Measurements from ENCODE around the gene MCF2L2. TPM values are rescaled to one million over a fixed set of nuclear protein-coding genes. Genes with fewer than 3 reads are reported as not detected.

The MCF2L2 gene
- total and polyA plus RNA-seq, 2 experiments from 2014 or later = 6.7 to 14.6 TPM

DNA sequence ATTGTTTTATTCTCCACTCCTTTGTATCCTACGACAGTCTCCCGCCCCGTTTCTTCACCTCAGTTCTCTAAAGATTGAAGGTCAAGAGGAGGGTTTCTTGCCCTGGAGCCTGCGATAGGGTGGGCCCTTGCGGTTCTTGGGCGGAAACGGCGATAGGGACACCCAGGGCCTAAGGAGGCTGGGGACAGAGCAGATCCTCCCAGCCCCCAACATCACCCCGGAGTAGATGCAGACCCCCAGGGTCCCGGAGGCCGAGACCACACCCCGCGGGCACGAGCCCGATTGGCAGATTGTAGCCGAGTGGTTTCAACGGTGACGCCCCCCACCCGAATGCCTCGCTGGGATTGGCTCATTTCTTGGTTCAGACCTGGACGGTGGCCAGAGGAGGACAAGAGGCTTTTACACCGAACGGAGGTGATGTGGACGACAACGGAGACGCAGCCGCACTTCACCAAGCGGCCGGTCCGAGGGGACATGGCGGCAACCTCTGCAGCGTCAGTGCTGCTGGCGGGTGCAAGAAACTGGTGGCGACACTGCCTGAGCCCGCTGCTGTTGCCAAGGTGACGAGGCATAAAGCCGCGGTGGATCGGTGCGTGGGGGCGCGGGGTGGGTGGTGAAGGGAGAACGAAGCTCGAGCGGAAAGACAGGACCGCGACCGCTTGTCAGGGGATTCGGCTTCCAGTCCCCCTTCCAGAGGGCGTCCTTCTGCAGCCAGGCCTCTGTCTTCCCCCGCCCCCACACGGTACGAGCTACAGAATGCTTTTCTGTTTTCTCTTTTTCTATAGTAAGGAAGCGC is 19.0 kb upstream of the MCF2L2 start:
- Mint-ChIP-seq H3K4me1 (peaks cover 9% of the 10 kb centered on the region; the same call in 2 of the 3 replicates), H3K27me3 (ENCODE audit: insufficient read depth, low read depth, poor library complexity) (peaks cover 5% of the 10 kb centered on the region), H3K9me3 (peaks cover 25% of the 10 kb centered on the region), H3K36me3 (ENCODE audit: low read depth) (peaks cover 18% of the 10 kb centered on the region), H3K27ac (peak overlapping the region; percentile 97), H3K4me3 (peak overlapping the region; percentile 99)
- DNase-seq (ENCODE audit: low spot score) (peak; percentile 98), ATAC-seq (peak; percentile 97)
- no peaks in the 10 kb centered on the region for H4K20me1 ChIP-seq (replicated peaks; ENCODE audit: insufficient read depth)
- peaks cover 33% of the 10 kb centered on the region for H3K79me2 ChIP-seq (replicated peaks; ENCODE audit: insufficient read depth)
- H3K36me3 ChIP-seq (ENCODE audit: insufficient read depth) = peaks cover 11% of the 10 kb centered on the region; the same call in 1 of the 2 replicates
- peak overlapping the region; percentile 95 for H2AFZ ChIP-seq
- no peaks in the 10 kb centered on the region for H3F3A ChIP-seq (replicated peaks; ENCODE audit: low read depth)
- H3K27me3 ChIP-seq (ENCODE audit: insufficient read depth) = no peaks in the 10 kb centered on the region
- TF ChIP-seq, protein P1, sequence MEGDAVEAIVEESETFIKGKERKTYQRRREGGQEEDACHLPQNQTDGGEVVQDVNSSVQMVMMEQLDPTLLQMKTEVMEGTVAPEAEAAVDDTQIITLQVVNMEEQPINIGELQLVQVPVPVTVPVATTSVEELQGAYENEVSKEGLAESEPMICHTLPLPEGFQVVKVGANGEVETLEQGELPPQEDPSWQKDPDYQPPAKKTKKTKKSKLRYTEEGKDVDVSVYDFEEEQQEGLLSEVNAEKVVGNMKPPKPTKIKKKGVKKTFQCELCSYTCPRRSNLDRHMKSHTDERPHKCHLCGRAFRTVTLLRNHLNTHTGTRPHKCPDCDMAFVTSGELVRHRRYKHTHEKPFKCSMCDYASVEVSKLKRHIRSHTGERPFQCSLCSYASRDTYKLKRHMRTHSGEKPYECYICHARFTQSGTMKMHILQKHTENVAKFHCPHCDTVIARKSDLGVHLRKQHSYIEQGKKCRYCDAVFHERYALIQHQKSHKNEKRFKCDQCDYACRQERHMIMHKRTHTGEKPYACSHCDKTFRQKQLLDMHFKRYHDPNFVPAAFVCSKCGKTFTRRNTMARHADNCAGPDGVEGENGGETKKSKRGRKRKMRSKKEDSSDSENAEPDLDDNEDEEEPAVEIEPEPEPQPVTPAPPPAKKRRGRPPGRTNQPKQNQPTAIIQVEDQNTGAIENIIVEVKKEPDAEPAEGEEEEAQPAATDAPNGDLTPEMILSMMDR (conservative IDR thresholded peaks at IDR 0.05; ENCODE audit: low read depth in 2 of 2) = peak in 1 of 2 experiments; percentile 12; a peak in 1 of 4 replicates
- TF ChIP-seq EZH2phosphoT487 (IDR thresholded peaks at IDR 0.05; ENCODE audit: unreplicated experiment) (no peak), POLR2AphosphoS5 (IDR thresholded peaks at IDR 0.05; ENCODE audit: low read depth) (peak; percentile 96), STAT1 (IDR thresholded peaks at IDR 0.05; ENCODE audit: unreplicated experiment) (no peak), NANOG (IDR thresholded peaks at IDR 0.05; ENCODE audit: borderline replicate concordance) (no peak), CREB1 (CRISPR knock-in tag; IDR thresholded peaks at IDR 0.05; ENCODE audit: low read depth) (no peak)
- TF ChIP-seq, protein P2, sequence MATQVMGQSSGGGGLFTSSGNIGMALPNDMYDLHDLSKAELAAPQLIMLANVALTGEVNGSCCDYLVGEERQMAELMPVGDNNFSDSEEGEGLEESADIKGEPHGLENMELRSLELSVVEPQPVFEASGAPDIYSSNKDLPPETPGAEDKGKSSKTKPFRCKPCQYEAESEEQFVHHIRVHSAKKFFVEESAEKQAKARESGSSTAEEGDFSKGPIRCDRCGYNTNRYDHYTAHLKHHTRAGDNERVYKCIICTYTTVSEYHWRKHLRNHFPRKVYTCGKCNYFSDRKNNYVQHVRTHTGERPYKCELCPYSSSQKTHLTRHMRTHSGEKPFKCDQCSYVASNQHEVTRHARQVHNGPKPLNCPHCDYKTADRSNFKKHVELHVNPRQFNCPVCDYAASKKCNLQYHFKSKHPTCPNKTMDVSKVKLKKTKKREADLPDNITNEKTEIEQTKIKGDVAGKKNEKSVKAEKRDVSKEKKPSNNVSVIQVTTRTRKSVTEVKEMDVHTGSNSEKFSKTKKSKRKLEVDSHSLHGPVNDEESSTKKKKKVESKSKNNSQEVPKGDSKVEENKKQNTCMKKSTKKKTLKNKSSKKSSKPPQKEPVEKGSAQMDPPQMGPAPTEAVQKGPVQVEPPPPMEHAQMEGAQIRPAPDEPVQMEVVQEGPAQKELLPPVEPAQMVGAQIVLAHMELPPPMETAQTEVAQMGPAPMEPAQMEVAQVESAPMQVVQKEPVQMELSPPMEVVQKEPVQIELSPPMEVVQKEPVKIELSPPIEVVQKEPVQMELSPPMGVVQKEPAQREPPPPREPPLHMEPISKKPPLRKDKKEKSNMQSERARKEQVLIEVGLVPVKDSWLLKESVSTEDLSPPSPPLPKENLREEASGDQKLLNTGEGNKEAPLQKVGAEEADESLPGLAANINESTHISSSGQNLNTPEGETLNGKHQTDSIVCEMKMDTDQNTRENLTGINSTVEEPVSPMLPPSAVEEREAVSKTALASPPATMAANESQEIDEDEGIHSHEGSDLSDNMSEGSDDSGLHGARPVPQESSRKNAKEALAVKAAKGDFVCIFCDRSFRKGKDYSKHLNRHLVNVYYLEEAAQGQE (IDR thresholded peaks at IDR 0.05; ENCODE audit: unreplicated experiment) = peak; percentile 23
- TF ChIP-seq, protein P3, sequence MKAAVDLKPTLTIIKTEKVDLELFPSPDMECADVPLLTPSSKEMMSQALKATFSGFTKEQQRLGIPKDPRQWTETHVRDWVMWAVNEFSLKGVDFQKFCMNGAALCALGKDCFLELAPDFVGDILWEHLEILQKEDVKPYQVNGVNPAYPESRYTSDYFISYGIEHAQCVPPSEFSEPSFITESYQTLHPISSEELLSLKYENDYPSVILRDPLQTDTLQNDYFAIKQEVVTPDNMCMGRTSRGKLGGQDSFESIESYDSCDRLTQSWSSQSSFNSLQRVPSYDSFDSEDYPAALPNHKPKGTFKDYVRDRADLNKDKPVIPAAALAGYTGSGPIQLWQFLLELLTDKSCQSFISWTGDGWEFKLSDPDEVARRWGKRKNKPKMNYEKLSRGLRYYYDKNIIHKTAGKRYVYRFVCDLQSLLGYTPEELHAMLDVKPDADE (IDR thresholded peaks at IDR 0.05) = peak; percentile 41; the same call in 1 of the 2 replicates
- H3K4me3 ChIP-seq = peak overlapping the region; percentile 94
- peaks cover 10% of the 10 kb centered on the region for H3K4me1 ChIP-seq (ENCODE audit: insufficient read depth)
- peak overlapping the region; percentile 73 for H3K27ac ChIP-seq (ENCODE audit: low read depth)
- peak overlapping the region; percentile 93 for H3K4me2 ChIP-seq
- H3K9me2 ChIP-seq (ENCODE audit: insufficient read depth) = no peaks in the 10 kb centered on the region

Data from GM23338 (cell line).